OCI-LY1 (cell line): ENCODE data around the gene TCEAL4.

Experiments used
- H2AFZ ChIP-seq: fragments of 200-600 bp; sonication (generic), shearing (Covaris generic); 2 replicates; pipeline ENCODE4 v1.6.0; 2014; ENCODE audit warnings: antibody characterized with exemption, mild to moderate bottlenecking, low read length
- H3F3A ChIP-seq: fragments of 200-600 bp; sonication (generic), shearing (Covaris generic); 2 replicates; pipeline ENCODE4 v1.6.0; 2014; ENCODE audit warnings: mild to moderate bottlenecking, antibody characterized with exemption, low read length, moderate library complexity; ENCODE audit not compliant: insufficient read depth
- H3K27ac ChIP-seq: fragments of 200-600 bp; sonication (generic); 2 replicates; pipeline ENCODE4 v1.5.1; 2014; ENCODE audit warnings: low read length, mixed run types, mild to moderate bottlenecking, low read depth; ENCODE audit not compliant: poor library complexity, severe bottlenecking
- H3K27me3 ChIP-seq: fragments of 200-600 bp; sonication (generic); 2 replicates; pipeline ENCODE4 v1.6.0; 2014; ENCODE audit warnings: antibody characterized with exemption, mild to moderate bottlenecking, low read length, moderate library complexity; ENCODE audit not compliant: insufficient read depth
- H3K36me3 ChIP-seq: fragments of 200-600 bp; sonication (generic); 2 replicates; pipeline ENCODE4 v1.6.1; 2014; ENCODE audit warnings: mild to moderate bottlenecking, antibody characterized with exemption, low read length, moderate library complexity, mixed read lengths; ENCODE audit not compliant: insufficient read depth
- H3K4me1 ChIP-seq: fragments of 200-600 bp; sonication (generic); 2 replicates; pipeline ENCODE4 v1.5.1; 2014; ENCODE audit warnings: mild to moderate bottlenecking, low read length, moderate library complexity; ENCODE audit not compliant: insufficient read depth, severe bottlenecking
- H3K4me2 ChIP-seq: fragments of 200-600 bp; sonication (generic), shearing (Covaris generic); 2 replicates; pipeline ENCODE4 v1.6.1; 2014; ENCODE audit warnings: low read length
- H3K4me3 ChIP-seq: fragments of 200-600 bp; sonication (generic); 2 replicates; pipeline ENCODE4 v1.5.1; 2014; ENCODE audit warnings: low read length, low read depth, mild to moderate bottlenecking, mixed read lengths; ENCODE audit not compliant: poor library complexity, severe bottlenecking
- H3K79me2 ChIP-seq: fragments of 200-600 bp; shearing (Covaris generic); 2 replicates; pipeline ENCODE4 v1.6.1; 2016; ENCODE audit warnings: mixed run types, low read length, mixed read lengths; ENCODE audit not compliant: insufficient read depth
- H3K9ac ChIP-seq: fragments of 200-600 bp; sonication (generic), shearing (Covaris generic); 2 replicates; pipeline ENCODE4 v1.6.1; 2014; ENCODE audit warnings: mild to moderate bottlenecking, low read length, mixed read lengths
- H3K9me2 ChIP-seq: fragments of 200-600 bp; sonication (generic), shearing (Covaris generic); 2 replicates; pipeline ENCODE4 v1.6.1; 2014; ENCODE audit warnings: low read depth, mild to moderate bottlenecking, low read length, mixed read lengths
- H3K9me3 ChIP-seq: fragments of 200-600 bp; shearing (Covaris generic); 2 replicates; pipeline ENCODE4 v1.6.1; 2014; ENCODE audit warnings: low read length, mixed read lengths
- H4K20me1 ChIP-seq: fragments of 200-600 bp; sonication (generic), shearing (Covaris generic); 2 replicates; pipeline ENCODE4 v1.6.0; 2016; ENCODE audit warnings: mild to moderate bottlenecking, low read length; ENCODE audit not compliant: insufficient read depth
- CTCF ChIP-seq: fragments of 200-600 bp; sonication (generic), shearing (Covaris generic); IDR thresholded peaks from 2 replicates; pipeline ENCODE4 v1.5.1; 2017; ENCODE audit warnings: mild to moderate bottlenecking, antibody characterized with exemption, low read length, moderate library complexity, mixed read lengths
- EZH2 ChIP-seq: fragments of 200-600 bp; sonication (generic), shearing (Covaris generic); IDR thresholded peaks from 2 replicates; pipeline ENCODE4 v1.8.0; 2017; ENCODE audit warnings: borderline replicate concordance, mixed run types, mild to moderate bottlenecking, antibody characterized with exemption, low read length, moderate library complexity, mixed read lengths

Gene TCEAL4

GRCh38 chrX:103562801-103563200, 22.5 kb upstream of the TCEAL4 start:
- Histone ChIP-seq H3K9ac (no peak overlapping the region), H3F3A (no peaks in the 10 kb centered on the region), H3K27me3 (no peaks in the 10 kb centered on the region), H3K79me2 (no peaks in the 10 kb centered on the region), H3K4me3 (no peak overlapping the region), H3K27ac (no peak overlapping the region), H3K9me2 (no peaks in the 10 kb centered on the region), H4K20me1 (no peaks in the 10 kb centered on the region), H2AFZ (no peak overlapping the region), H3K4me2 (no peak overlapping the region), H3K36me3 (no peaks in the 10 kb centered on the region), H3K9me3 (no peaks in the 10 kb centered on the region), H3K4me1 (no peaks in the 10 kb centered on the region)
- no peak for TF ChIP-seq EZH2
- no peak for TF ChIP-seq CTCF

GRCh38 chrX:103565197-103565596, 20.1 kb upstream of the TCEAL4 start:
- H3K4me2 ChIP-seq, result no peak overlapping the region
- H3K79me2 ChIP-seq, result no peaks in the 10 kb centered on the region
- no peaks in the 10 kb centered on the region for H3K4me1 ChIP-seq
- no peak overlapping the region for H3K9ac ChIP-seq
- no peak overlapping the region for H3K4me3 ChIP-seq
- no peaks in the 10 kb centered on the region for H3F3A ChIP-seq
- H3K9me2 ChIP-seq, result no peaks in the 10 kb centered on the region
- no peak overlapping the region for H3K27ac ChIP-seq
- no peaks in the 10 kb centered on the region for H3K27me3 ChIP-seq
- no peak for TF ChIP-seq EZH2
- TF ChIP-seq CTCF, result no peak
- H3K9me3 ChIP-seq, result no peaks in the 10 kb centered on the region
- no peaks in the 10 kb centered on the region for H3K36me3 ChIP-seq
- no peaks in the 10 kb centered on the region for H4K20me1 ChIP-seq
- no peak overlapping the region for H2AFZ ChIP-seq

GRCh38 chrX:103565752-103566151, 19.6 kb upstream of the TCEAL4 start:
- no peaks in the 10 kb centered on the region for H3F3A ChIP-seq
- no peaks in the 10 kb centered on the region for H3K4me1 ChIP-seq
- no peak overlapping the region for H3K9ac ChIP-seq
- no peaks in the 10 kb centered on the region for H3K9me2 ChIP-seq
- H3K79me2 ChIP-seq, result no peaks in the 10 kb centered on the region
- no peaks in the 10 kb centered on the region for H3K36me3 ChIP-seq
- H4K20me1 ChIP-seq, result no peaks in the 10 kb centered on the region
- H3K9me3 ChIP-seq, result no peaks in the 10 kb centered on the region
- H3K4me3 ChIP-seq, result no peak overlapping the region
- H3K4me2 ChIP-seq, result no peak overlapping the region
- H3K27me3 ChIP-seq, result no peaks in the 10 kb centered on the region
- TF ChIP-seq CTCF (no peak), EZH2 (no peak)
- H2AFZ ChIP-seq, result no peak overlapping the region
- no peak overlapping the region for H3K27ac ChIP-seq
